Vagina (tissue), 2 donors: ENCODE data around the gene SST.

ENCODE experiments used
- POLR2AphosphoS5 ChIP-seq, 2 donors: sonication (generic); formaldehyde crosslinking; IDR thresholded peaks; one replicate each; pipeline ENCODE4 v1.9.0; 2017; ENCODE audit warnings: antibody characterized with exemption in 2 of 2, mild to moderate bottlenecking in 2 of 2, low read depth in 1 of 2; ENCODE audit not compliant: insufficient read depth in 1 of 2
- TF ChIP-seq, protein P1 (sequence below), 3 experiments: fragments of 450-650 bp in 2 of 3; fragments of 200-600 bp in 1 of 3; sonication (generic) in 1 of 3; IDR thresholded peaks; one replicate each; pipeline ENCODE4 v1.5.1; 2017 to 2019; ENCODE audit warnings: antibody characterized with exemption in 3 of 3, mild to moderate bottlenecking in 2 of 3, moderate library complexity in 2 of 3

DNA sequence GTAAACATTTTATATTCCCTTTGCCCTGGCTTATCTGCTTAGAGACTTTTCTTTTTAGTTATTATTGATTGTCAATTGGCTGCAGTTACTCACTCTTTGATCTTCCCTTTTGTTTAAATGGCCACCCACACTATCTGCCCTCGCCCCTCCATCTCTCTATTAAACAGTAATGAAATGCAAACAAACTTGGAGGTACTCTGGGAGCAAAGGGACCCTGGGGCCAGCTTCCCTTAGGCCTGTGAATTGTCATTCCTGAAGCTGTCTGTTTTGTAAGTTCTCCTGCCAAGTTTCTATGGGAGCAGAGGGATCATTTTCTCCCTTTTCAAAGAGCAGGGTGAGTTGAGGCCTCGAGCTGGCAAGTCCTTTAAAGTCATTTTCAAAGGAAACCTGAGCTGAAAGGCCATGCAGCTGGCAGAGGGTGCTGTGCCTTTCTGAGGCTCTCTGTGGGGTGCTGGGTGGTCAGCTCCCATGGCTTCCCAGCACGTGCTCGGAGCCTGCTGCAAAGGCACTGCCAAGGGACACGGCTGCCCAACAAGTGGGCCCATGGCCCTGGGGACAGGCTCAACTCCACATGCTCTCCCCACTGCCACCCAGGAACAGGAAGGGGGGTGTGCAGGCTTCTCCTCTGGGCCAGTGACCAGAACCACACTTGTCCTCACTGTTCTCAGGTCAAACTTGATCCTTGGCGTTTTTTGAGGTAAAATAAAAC is 49.6 kb upstream of the SST start:
- TF ChIP-seq, protein P1, sequence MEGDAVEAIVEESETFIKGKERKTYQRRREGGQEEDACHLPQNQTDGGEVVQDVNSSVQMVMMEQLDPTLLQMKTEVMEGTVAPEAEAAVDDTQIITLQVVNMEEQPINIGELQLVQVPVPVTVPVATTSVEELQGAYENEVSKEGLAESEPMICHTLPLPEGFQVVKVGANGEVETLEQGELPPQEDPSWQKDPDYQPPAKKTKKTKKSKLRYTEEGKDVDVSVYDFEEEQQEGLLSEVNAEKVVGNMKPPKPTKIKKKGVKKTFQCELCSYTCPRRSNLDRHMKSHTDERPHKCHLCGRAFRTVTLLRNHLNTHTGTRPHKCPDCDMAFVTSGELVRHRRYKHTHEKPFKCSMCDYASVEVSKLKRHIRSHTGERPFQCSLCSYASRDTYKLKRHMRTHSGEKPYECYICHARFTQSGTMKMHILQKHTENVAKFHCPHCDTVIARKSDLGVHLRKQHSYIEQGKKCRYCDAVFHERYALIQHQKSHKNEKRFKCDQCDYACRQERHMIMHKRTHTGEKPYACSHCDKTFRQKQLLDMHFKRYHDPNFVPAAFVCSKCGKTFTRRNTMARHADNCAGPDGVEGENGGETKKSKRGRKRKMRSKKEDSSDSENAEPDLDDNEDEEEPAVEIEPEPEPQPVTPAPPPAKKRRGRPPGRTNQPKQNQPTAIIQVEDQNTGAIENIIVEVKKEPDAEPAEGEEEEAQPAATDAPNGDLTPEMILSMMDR (IDR thresholded peaks at IDR 0.05): no peak
- TF ChIP-seq POLR2AphosphoS5 (IDR thresholded peaks at IDR 0.05; ENCODE audit: insufficient read depth in 1 of 2, low read depth in 1 of 2): no peak
